Measurements from ENCODE around the gene ELF4.

Gene ELF4

GRCh38 chrX:130034178-130034577 is 76.1 kb downstream of the ELF4 start:
- no peak for FAIRE-seq

- FAIRE-seq, result no peak
These were observed 77.7 kb downstream of the ELF4 start for GRCh38 chrX:130032552-130032951.

DNA sequence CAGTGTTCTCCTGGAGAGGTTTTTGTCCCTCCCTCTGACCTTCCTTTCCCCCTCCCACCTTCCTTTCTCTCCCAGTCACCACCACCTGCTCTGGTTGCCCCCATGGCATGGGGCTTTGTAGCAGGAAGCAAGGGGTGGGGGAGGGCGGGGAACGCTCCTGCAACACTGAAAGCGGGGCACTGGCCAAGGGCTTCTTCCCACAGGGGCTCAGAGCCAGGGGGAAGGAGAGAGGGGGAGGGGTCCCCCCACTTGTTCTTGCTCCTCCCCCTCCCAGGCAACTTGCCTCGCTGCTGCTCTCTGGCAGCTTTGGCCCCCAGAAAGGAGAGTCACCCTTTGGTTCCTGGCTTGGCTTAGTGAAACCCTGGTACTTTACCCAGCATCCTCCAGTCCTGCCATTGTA is 79.5 kb downstream of the ELF4 start:
- no peak for FAIRE-seq

- FAIRE-seq, result no peak
These were observed 82.1 kb downstream of the ELF4 start for GRCh38 chrX:130028196-130028595.

GRCh38 chrX:130027569-130027968 is 82.7 kb downstream of the ELF4 start:
- FAIRE-seq, result no peak

DNA sequence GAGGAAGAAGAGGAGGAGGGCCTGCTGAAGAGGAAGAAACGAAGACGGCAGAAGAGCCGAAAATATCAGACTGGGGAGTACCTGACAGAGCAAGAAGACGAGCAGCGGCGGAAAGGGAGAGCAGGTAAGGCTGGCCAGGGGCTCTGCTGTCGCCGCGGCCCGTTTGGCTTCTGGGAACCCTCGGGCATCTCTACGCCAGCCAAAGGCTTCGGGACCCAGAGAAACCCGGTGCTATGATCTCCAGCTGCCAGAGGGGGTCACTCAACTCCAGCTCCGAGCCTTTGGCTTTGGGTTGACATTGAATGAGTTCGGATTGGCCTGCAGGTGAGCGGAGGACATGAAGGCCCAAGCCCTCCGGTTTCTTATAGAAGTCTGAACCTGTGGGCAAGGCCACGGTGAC is 85.0 kb downstream of the ELF4 start:
- FAIRE-seq, result no peak

- FAIRE-seq, result no peak
These were observed 86.2 kb downstream of the ELF4 start for GRCh38 chrX:130024127-130024526.

DNA sequence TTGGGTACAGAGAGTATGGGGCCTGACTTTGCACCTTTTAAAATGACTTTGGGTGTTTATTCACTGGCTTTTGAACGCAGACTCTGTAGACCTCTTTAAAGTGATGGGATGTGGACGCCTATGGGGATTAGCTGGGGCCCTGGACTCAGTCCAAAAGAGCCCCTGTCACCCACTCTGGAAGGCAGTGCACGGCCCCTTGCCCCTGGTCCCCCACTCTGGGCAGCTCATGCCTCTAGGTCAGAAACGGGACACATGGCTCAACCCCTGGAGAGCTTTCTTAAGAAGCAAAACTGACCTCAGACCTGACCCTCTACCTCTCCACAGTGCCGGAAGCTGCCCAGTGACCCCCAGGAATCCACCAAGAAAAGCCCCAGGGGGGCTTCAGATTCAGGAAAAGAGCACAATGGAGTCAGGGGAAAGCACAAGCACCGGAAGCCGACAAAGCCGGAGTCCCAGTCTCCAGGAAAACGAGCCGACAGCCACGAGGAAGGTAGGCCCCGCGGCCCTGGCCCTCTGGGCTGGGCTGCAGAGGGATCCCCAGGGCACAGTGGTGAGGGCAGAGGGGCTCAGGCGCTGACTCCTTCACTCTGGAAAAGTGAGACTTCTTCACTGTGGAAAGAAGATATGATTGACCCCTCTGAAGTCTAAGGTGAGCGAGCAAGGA is 89.5 kb downstream of the ELF4 start:
- no peak for FAIRE-seq

GRCh38 chrX:130018143-130018542 is 92.2 kb downstream of the ELF4 start:
- FAIRE-seq, result no peak

- no peak for FAIRE-seq
These were observed 95.1 kb downstream of the ELF4 start for GRCh38 chrX:130015181-130015580.

Data from islet of Langerhans (tissue), 1 donor.